MM.1S (cell line): ENCODE results near the gene PRKRA.
A peak's percentile ranks its signal among the peaks of the same experiment; 100 is the strongest.

Experiments used
- DNase-seq: peaks from one replicate; pipeline ENCODE4 v3.0.0-alpha.2; 2015
- H2AFZ ChIP-seq: fragments of 300-600 bp; sonication (generic); 2 replicates; pipeline ENCODE4 v1.6.0; 2016; ENCODE audit warnings: antibody characterized with exemption, low read length
- H3F3A ChIP-seq: fragments of 300-600 bp; sonication (generic); 2 replicates; pipeline ENCODE4 v1.6.1; 2016; ENCODE audit warnings: mild to moderate bottlenecking, antibody characterized with exemption, low read length, moderate library complexity, mixed read lengths; ENCODE audit not compliant: insufficient read depth
- H3K27ac ChIP-seq: fragments of 300-600 bp; sonication (generic); 2 replicates; pipeline ENCODE4 v1.5.1; 2016; ENCODE audit warnings: mild to moderate bottlenecking, low read length
- H3K27me3 ChIP-seq: fragments of 300-600 bp; sonication (generic); replicated peaks from 2 replicates; pipeline ENCODE4 v1.6.0; 2016; ENCODE audit warnings: low read length; ENCODE audit not compliant: insufficient read depth
- H3K36me3 ChIP-seq: fragments of 300-600 bp; sonication (generic); replicated peaks from 2 replicates; pipeline ENCODE4 v1.6.1; 2016; ENCODE audit warnings: mild to moderate bottlenecking, low read length, mixed read lengths; ENCODE audit not compliant: insufficient read depth
- H3K4me1 ChIP-seq: fragments of 300-600 bp; sonication (generic); 2 replicates; pipeline ENCODE4 v1.6.1; 2016; ENCODE audit warnings: low read length, mixed read lengths
- H3K4me2 ChIP-seq: fragments of 300-600 bp; sonication (generic); 2 replicates; pipeline ENCODE4 v1.6.0; 2016; ENCODE audit warnings: low read depth, low read length
- H3K4me3 ChIP-seq: fragments of 300-600 bp; sonication (generic); 2 replicates; pipeline ENCODE4 v1.5.1; 2016; ENCODE audit warnings: low read length, mixed read lengths
- H3K79me2 ChIP-seq: fragments of 300-600 bp; sonication (generic); 2 replicates; pipeline ENCODE4 v1.6.1; 2016; ENCODE audit warnings: mixed run types, low read length, mixed read lengths
- H3K9ac ChIP-seq: fragments of 300-600 bp; sonication (generic); 2 replicates; pipeline ENCODE4 v1.6.1; 2016; ENCODE audit warnings: low read length, mixed read lengths
- H3K9me2 ChIP-seq: fragments of 300-600 bp; sonication (generic); replicated peaks from 2 replicates; pipeline ENCODE4 v1.6.1; 2016; ENCODE audit warnings: mild to moderate bottlenecking, low read length, mixed read lengths; ENCODE audit not compliant: insufficient read depth
- H3K9me3 ChIP-seq: fragments of 300-600 bp; sonication (generic); replicated peaks from 2 replicates; pipeline ENCODE4 v1.6.1; 2016; ENCODE audit warnings: mild to moderate bottlenecking, low read length, mixed read lengths; ENCODE audit not compliant: insufficient read depth
- H4K20me1 ChIP-seq: fragments of 300-600 bp; sonication (generic); 2 replicates; pipeline ENCODE4 v1.6.1; 2016; ENCODE audit warnings: mild to moderate bottlenecking, low read length, moderate library complexity, mixed read lengths; ENCODE audit not compliant: insufficient read depth
- CTCF ChIP-seq: fragments of 300-600 bp; sonication (generic); IDR thresholded peaks from 2 replicates; pipeline ENCODE4 v1.5.1; 2016; ENCODE audit warnings: antibody characterized with exemption, low read length, mixed read lengths
- EZH2 ChIP-seq: fragments of 300-600 bp; sonication (generic); optimal IDR thresholded peaks from 2 replicates; pipeline ENCODE3; 2017; ENCODE audit warnings: low read depth, mild to moderate bottlenecking, antibody characterized with exemption, low read length, mixed read lengths
- EZH2phosphoT487 ChIP-seq: fragments of 300-600 bp; sonication (generic); IDR thresholded peaks from 2 replicates; pipeline ENCODE4 v1.6.1; 2018; ENCODE audit warnings: antibody characterized with exemption, low read length

Gene PRKRA

GRCh38 chr2:178450774-178451525 lies at the start of gene PRKRA, which contains the start of gene PJVK:
TSS of gene PRKRA (minus strand) at chr2:178451175. CDS start at chr2:178451030, 145 bp downstream.
TSS of gene PJVK (plus strand) at chr2:178451378. CDS start at chr2:178453410, 2,032 bp downstream.
- Histone ChIP-seq H3K9me2 (no peaks in the 10 kb centered on the region), H2AFZ (peak within 1 kb of the TSS; percentile 79), H3K79me2 (peaks cover 29% of the 10 kb centered on the region)

GRCh38 chr2:178499640-178500039 lies 48.7 kb upstream of the PRKRA start:
- Histone ChIP-seq H4K20me1 (no peaks in the 10 kb centered on the region; the same call in 1 of the 2 replicates), H3K9me3 (no peaks in the 10 kb centered on the region), H3K9me2 (no peaks in the 10 kb centered on the region), H3F3A (no peaks in the 10 kb centered on the region), H3K9ac (no peak overlapping the region), H3K27ac (no peak overlapping the region), H3K4me3 (no peak overlapping the region), H3K79me2 (no peaks in the 10 kb centered on the region), H3K4me1 (peaks cover 16% of the 10 kb centered on the region), H3K36me3 (peaks cover 17% of the 10 kb centered on the region), H2AFZ (no peak overlapping the region), H3K27me3 (no peaks in the 10 kb centered on the region), H3K4me2 (no peak overlapping the region)
- no peak for TF ChIP-seq CTCF
- TF ChIP-seq EZH2phosphoT487 = no peak
- no peak for TF ChIP-seq EZH2
- no peak for DNase-seq

More at GRCh38 chr2:178450774-178451525, at the start of gene PRKRA, which contains the start of gene PJVK:
- Histone ChIP-seq H3K9me3 (no peaks in the 10 kb centered on the region), H3F3A (peaks cover 17% of the 10 kb centered on the region), H3K4me3 (peak within 1 kb of the TSS; percentile 94), H3K9ac (peak within 1 kb of the TSS; percentile 95), H4K20me1 (no peaks in the 10 kb centered on the region), H3K4me2 (peak within 1 kb of the TSS; percentile 90), H3K4me1 (peaks cover 14% of the 10 kb centered on the region), H3K27me3 (no peaks in the 10 kb centered on the region), H3K27ac (peak within 1 kb of the TSS; percentile 95), H3K36me3 (0 out of 2 replicates have a peak, but pooled peaks cover 5% of the 10 kb centered on the region)
- TF ChIP-seq CTCF (no peak), EZH2 (no peak), EZH2phosphoT487 (no peak)
- peak; percentile 94 for DNase-seq

- Histone ChIP-seq H3K79me2 (no peaks in the 10 kb centered on the region), H3K9ac (no peak overlapping the region), H3K4me3 (no peak overlapping the region), H3K4me2 (no peak overlapping the region), H3K4me1 (peaks cover 19% of the 10 kb centered on the region), H2AFZ (no peak overlapping the region), H3K9me3 (no peaks in the 10 kb centered on the region), H3K9me2 (no peaks in the 10 kb centered on the region), H3K27me3 (no peaks in the 10 kb centered on the region), H3F3A (no peaks in the 10 kb centered on the region), H3K27ac (no peak overlapping the region), H4K20me1 (no peaks in the 10 kb centered on the region; the same call in 1 of the 2 replicates), H3K36me3 (peaks cover 24% of the 10 kb centered on the region)
- peak; percentile 31 for DNase-seq
- TF ChIP-seq EZH2phosphoT487 = no peak
- no peak for TF ChIP-seq EZH2
- TF ChIP-seq CTCF = no peak
Observed at GRCh38 chr2:178498137-178498536, 47.2 kb upstream of the PRKRA start.
